HG03460 (cell line): Measurements from ENCODE around the gene GOLGB1.

Experiments
- ATAC-seq: cut with Tn5 transposase; IDR thresholded peaks from one replicate; pipeline ENCODE4 v1.9.1; 2021; ENCODE audit not compliant: unreplicated experiment

The GOLGB1 gene

DNA sequence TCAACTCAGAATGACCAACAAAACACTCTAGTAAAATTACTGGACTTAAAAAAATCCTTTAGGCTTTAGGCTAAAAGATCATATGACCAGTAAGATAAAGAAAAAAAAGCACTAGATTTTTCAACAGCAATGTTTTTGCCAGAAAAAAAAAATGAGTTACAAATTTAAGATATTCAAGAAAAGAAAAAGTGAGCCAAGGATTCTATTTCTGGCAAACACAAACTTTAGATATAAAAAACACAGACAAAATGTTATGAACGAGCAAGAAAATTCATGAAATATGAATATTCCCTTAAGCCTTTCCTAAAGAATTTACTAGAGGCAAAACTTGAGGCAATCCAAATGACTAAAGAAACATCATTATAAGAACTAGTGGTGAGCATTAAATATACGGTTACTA is 8.6 kb downstream of the GOLGB1 start:
- ATAC-seq, result no peak

DNA sequence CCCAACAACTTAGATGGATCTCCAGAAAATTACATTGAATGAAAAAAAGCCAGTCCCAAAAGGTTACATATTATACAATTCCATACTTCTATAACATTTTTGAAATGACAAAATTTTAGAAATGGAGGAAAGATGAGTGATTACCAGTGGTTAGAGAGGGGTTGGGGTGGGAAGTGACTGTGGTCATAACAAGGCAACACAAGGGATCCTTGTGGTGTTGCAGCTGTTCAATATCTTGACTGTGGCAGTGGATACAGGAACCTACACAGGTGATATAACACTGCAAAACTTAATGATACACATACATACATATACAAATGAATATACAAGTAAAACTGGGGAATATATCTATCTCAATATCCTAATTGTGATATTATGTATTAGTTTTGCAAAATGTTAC is 9.6 kb downstream of the GOLGB1 start:
- no peak for ATAC-seq

DNA sequence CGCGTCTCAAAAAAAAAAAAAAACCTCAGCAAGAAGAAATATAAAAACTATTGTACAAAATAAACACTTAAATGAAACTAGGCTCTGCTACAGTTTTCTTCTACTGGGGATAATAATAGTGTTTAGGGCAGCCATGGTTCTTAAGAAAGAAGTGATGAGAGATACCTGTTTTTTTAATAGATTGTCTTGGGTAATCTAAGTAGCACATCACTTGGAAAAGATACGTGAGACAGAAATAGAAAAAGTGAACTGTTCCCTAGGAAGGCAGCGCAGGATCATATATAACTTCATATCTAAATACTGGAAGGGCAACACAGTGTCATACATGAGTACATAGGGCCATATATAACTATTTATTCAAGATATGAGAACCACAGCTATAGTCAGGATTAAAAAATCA is 11.9 kb downstream of the GOLGB1 start:
- ATAC-seq, result no peak

DNA sequence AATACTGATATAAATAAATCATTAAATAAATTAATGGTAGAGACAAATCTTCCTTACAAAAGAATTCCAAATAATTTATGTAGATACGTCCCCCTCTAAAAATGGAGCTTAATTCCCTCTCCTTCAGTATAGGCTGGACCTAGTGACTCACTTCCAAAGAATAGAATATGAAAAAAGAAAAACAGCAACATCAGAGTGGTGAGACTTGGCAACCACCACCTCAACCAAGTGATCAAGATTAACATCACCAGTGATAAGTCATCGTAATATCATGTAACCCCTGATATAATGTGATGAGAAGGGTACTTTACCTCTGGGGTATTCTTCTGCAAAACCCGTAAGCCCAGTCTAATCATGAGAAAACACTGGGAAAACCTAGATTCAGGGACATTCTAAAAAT is 13.4 kb downstream of the GOLGB1 start:
- no peak for ATAC-seq

DNA sequence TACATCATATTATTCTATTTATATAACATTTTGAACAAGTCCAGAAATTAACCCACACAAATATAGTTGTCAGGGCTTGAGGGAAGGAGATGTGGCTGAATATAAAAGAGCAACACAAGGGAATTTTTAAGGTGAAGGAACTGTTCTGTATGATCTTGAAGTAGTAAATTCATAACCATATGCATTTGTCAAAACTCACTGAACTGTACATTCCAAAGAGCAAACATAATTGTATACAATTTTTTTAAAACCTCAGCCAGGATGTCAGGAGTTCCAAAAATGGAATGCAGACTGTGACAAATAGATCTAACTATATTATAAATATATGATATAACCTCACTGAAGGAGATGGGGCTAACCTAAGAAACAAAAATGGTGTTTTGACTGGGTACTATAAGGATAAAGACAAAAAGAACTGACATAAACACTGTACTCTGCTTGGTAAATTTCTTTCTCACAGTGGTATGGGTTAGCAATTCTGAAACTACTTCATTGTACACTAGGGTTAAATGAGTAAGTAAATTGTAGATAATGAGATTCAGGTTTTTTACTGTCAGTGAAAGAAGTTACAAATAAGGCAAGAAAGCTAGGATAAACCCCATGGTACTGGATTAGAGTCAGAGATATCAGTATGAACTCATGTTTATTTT is 14.4 kb downstream of the GOLGB1 start:
- peak; percentile 97 for ATAC-seq

DNA sequence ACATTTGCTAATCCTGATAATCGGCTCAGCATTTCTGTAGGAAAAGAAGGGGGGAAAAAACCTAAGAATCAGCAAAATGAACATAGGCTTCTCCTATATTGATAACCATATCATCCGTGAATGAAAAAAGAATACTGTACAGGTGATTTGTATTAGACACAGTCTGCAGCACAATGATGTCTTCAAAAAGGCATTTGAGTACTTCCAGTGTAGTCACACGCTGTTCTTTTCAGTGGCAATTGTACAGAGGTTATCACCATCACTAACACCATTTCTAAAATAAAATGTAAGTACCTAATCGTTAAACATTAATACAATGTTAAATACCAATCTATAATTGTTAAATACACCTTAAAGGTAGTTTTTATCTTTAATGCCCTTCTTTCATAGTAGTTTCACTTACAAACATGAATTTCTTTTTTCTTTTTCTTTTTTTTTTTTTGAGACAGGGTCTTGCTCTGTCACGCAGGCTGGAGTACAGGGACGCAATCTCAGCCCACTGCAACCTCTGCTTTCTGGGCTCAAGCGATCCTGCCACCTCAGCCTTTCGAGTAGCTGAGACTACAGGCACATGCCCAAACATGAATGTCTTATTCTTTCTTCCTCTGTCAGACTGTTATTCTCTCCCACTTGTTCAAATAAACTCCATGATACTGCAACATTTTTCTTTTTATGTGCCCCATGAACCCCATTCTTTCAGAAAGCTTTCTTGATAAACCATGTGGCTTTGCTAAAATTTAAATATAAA is 18.4 kb downstream of the GOLGB1 start:
- ATAC-seq, result no peak

DNA sequence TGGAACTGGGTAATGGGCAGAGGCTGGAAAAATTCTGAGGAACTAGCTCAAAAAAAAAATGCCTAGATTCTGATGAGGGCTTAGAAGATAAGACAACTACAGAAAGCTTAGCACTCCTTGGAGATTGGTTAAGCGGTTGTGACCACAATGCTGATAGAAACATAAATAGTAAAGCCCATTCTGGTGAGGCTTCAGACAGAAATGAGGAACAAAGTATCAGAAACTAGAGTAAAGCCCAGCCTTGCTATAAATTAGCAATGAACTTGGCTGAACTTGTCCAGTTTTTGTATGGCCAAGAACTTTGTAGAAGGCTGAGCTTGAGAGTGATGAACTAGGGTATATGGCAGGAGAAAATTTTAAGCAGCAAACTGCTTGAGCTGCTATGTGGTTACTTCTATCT is 25.4 kb downstream of the GOLGB1 start:
- ATAC-seq, result peak; percentile 96

DNA sequence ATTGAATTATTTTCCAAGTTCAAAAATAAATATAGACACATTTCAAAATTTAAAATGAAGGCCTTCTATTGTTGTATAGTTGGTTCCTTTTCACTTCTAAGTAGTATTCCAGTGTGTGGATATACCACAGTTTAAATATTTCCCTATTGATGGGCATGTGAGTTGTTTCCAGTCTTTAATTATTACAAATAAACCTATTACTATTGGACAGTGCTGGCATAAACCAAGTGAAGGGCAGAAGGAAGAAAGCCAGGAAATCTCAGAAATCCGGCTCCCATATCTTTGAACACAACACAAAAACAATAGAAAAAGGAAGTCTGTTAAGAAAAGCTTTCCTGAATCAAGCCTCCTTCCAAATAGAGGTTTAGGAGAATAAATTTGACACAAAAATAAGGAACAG is 26.1 kb downstream of the GOLGB1 start:
- no peak for ATAC-seq

DNA sequence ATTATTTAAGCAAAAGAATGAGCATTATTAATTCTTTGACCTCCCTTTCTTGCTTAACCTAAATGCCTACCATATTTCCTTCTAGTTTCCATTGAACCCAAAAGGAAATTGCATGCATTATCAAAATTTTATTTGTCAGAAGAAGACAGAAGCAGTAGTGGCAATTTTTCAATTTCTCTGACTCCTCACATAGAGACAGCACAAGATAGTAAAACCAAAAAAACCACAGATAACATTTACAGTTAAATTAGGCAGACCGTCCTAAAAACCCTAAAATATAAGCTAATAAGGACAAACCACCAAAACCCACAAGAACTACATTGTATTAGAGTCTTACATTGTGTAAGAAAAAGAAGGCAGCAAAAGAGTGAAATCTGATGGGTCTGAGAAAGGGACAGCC is 27.1 kb downstream of the GOLGB1 start:
- no peak for ATAC-seq

DNA sequence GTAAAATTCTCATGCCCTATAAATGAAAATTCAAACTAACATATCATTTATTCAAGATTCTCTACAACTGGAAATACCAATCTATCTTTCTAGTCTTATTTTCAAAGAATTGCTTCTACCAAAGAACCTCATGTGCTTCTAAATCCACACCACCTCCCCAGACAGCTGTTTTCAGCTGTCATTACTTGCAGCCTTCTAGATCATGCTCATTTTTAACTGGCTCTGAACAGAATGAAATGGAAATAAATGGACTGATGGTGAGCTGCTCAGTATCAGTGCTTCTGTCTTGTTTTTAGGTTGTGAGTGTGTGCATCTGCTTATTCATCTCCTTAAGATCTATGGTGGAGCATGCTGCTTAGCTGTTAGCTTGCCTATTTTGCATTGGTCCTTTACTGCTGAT is 29.4 kb downstream of the GOLGB1 start:
- ATAC-seq, result no peak

DNA sequence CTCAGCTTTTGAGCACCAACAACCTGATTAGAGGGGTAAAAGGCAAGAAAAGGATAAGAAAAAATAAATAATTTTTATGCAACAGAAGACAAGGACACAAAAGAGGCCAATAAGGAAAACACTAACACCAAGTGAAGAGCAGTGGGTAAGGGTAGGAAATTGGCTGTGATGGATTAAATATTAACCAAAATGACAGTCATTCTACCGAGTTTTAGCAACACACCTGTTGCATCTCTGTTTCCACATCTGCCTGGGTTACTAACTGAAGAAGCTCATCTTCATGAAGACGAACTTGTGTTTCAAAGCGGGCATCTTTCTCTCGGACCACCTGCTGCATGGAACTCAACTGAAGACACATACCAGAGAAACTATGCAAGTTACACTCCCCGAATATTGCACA is 30.1 kb downstream of the GOLGB1 start:
- ATAC-seq, result no peak

DNA sequence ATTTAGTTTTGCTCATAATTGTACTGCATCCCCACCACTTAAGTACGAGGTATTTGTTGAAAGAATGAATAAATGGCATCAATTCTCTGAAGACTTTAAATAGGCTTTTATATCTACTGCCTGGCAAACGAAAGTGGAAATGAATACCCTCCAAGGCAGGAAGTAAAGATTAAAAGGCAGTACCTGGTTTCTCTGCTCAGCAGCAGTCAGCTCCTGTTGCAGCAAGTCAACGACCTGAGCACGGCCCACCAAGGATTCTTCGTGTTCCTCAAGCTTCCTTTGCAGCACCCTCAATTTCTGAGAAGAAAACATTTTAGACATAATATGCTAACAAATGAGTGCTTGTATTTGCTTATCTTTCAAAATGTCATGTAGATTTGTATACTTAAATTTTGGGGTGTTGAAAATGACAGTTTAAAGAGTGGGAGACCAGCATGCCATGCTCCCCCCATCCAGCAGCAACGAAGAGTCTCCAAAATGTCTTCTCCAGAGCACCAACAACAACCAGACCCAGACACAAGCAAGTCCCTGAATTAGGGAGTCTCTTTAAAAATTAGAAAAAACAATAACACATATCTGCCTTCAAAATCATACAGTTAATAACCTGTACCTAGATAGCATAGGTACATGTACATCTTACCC is 31.2 kb downstream of the GOLGB1 start:
- ATAC-seq, result no peak

DNA sequence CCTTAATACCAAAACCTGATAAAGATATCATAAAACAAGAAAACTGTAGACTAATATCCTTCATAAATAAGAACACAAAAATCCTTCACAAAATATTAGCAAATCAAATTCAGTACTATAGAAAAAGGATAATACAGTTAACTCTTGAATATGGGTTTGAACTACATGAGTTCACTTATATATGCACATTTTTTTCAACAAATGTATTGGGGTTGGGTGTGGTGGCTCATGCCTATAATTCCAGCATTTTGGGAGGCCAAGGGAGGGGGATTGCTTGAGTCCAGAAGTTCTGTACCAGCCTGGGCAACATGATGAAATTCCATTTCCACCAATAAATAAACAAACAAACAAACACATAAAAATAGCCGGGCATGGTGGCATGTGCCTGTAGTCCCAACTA is 39.2 kb downstream of the GOLGB1 start:
- ATAC-seq, result no peak

DNA sequence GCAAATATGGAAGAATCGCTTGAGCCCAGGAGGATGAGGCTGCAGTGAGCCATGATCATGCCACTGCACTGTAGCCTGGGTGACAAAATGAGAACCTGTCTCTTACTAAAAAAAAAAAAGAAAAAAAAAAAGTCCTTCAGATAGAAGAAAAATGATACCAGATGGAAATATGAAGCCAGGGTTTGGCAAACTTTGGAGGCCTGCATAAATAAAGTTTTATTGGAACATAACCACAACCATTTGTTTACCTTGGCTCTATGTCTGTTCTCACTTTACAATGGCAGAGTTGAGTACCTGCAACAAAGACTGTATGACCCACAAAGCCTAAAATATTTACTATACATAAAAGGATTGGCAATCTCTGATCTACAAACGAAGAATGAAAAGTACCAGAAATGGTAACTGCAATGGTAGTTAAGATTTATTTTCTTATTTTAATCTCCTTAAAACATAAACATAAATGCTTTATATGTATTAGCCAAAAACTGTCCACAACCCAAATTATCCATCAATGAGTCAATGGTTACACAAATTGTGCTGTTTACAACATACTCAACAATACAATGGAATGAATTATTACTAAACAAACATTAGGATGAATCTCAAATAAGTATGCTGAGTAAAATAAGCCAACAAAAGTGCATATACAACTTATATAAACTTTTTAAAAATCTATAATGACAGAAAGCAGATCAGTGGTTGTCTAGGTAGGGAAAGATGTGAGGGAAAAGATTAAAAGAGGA is 41.8 kb downstream of the GOLGB1 start:
- ATAC-seq, result no peak

DNA sequence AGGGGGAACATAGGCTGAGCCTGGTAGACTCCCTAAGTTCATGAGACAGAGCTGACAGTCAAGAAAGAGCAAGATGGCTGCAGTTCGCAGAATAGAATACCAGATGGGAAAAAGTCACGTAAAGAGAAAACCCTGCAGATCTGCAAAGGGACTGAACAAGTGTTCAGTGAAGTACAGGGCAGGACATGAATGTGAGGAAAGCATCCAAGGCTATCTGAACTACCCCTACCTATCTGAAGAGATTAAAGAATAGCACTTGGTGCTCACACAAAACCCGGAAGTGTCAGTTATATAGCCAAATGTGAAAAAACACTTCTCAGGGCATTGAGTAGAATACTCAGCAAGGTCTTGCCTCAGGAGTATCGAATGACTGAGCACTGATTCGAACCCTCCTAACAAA is 44.0 kb downstream of the GOLGB1 start:
- no peak for ATAC-seq

DNA sequence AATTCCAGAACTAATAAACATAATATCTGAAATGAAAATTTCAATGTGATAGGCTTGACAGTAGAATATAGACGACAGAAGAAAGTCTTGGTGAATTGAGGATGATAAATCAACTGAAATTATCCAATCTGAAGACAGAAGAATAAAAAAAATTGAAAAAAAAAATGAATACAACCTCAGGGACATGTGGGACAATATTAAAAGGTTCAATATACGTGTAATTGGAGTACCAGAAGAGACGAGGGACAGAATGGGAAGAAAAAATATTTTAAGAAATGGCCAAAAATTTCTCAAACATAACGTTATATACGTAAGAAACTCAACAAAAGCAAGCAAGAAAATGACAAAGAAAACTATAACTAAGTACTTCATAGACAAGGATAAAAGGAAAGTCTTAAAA is 45.6 kb downstream of the GOLGB1 start:
- ATAC-seq, result no peak

DNA sequence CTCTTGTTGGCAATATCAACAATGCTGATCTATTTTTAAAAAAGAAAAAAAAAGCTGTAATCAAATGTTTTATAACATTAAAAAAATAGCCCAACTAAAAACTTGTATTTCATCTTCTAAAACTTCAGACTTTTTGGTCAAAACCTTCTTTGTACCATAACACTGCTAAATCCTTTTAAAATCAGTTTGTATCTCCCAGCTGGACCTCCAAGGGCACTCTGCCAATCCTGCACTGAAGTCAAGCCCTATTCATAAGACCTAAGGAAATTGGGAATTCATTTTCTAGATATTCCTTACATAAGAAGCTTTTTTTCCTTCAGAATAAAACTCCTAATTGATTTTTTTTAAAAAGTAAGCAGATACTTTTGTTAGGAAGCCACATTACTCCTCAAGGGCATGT is 50.6 kb downstream of the GOLGB1 start:
- no peak for ATAC-seq

DNA sequence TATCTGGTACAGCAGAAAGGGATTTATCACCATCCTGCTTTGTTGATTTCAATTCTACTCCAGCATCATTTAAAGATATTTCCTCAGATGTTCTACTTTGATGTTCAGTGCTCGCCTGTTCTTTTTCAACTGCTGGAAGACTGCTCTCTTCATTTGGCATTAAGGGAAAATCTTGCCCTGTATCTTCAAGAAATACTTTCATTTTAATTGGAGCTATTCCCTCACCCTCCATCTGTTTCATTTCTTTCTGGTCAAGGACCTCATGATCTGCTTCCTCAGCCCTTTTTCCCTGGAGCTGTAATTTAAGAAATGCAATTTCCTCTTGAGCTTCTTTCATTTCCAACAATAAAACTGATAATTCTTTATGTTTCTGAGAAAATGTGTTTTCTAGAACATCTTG is 51.1 kb downstream of the GOLGB1 start:
- no peak for ATAC-seq

DNA sequence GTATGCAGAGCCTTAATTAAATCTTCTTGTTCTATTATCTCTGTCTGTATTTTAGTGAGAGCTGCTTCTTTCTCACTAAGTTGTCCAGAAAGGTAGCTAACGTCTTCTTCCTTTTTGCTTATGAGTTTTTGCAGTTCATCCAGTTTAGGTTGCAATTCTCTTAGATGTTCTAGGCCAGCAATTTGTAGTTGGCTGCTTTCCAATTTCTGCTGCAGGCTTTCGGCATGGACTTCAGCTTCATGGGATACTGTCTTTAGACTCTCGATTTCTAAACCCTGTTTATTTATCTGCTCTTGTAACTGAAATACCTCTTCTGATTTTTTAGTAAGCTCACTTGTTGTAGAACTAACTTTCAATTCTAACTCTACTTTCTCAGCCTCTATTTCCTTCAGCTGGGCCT is 53.4 kb downstream of the GOLGB1 start:
- ATAC-seq, result no peak

DNA sequence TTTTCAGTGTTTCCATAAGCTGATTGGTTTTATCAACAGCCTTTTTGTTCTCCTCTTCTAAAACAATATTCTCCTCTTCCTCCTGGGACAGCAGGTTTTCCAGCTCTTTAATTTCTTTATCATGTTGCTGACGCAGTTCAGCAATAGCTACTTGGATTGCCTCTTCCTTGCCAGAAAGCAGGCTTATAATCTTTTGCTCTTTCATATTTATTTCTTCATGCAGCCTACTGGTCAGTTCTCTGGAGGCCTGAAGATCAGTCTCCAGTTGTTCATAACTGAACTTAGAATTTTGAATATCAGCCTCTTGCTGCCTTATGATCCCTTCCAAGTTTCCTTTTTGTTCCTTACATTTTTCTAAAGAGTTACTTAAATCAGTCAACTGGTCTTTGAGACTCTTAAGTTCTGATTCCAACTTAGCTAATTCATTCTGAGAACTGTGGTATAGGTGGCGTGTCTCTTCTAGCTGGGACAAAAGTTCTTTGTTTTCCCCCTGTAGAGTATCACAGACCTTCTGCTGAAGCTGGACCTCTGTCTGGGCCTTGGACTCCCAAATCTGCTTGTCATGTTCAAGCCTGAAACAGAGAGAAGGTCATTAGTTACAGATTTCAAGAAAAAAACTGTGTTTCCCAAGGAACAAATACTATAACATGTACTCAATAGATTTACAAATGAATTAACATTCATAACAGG is 57.4 kb downstream of the GOLGB1 start:
- no peak for ATAC-seq

DNA sequence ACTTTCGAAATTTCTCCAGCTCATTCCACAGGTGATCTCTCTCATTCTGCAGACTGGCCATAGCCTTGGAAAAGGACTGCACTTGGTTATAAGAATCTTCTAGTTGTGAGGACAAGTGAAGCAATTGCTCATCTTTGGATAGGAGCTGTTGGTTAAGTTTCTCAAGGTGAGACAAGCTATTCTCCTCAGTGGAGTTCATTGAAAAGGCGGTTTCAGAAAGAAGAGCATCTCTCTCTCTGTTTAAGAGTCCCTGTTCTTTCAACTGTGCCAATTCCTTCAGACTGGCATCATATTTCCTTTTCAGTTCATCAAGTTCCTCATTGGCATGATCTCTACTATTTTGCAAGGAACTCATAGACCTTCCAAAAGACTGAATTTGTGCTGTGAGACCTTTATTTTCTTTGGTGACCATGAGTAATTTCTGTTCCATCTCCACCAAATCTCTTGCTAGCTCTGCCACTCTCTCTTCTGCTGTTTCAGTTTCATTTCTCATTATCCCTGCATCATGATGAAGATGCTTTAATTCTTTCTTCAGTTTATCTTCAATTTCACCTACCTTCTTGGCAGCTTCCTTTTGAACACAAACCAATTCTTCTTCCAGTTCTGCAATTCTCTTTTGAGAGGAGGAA is 58.6 kb downstream of the GOLGB1 start:
- no peak for ATAC-seq
